ENCODE measurements around the gene ACBD4. TPM values are rescaled to one million over a fixed set of nuclear protein-coding genes. Genes with fewer than 3 reads are reported as not detected.

The ACBD4 gene
- total and polyA plus RNA-seq, 4 donors, result 3.2 to 14.2 (median 11.1) TPM

- Histone ChIP-seq H3K27me3 (ENCODE audit: control insufficient read depth, insufficient read depth, low read length) (no peaks in the 10 kb centered on the region), H3K4me3 (ENCODE audit: low read depth, low read length) (no peak overlapping the region), H3K36me3 (ENCODE audit: control insufficient read depth, insufficient read depth, low read length) (peaks cover 69% of the 10 kb centered on the region), H3K9me3 (ENCODE audit: control insufficient read depth, insufficient read depth, low read length) (no peaks in the 10 kb centered on the region), H3K4me1 (ENCODE audit: control insufficient read depth, insufficient read depth, low read length) (peaks cover 61% of the 10 kb centered on the region), H3K27ac (ENCODE audit: low read depth, low read length) (peak overlapping the region; percentile 65)
- 39% methylated on average over 6 of the region's 6 CpGs for WGBS (ENCODE audit: insufficient coverage)
- peak in 5 of 6 donors; percentile 80 to 94 (median 85) for DNase-seq (ENCODE audit: low read depth in 4 of 6, low spot score in 6 of 6)
Observed at GRCh38 chr17:45092911-45093430, 42.5 kb upstream of the ACBD4 start.

GRCh38 chr17:45093444-45094110 lies 41.9 kb upstream of the ACBD4 start:
- H3K36me3 ChIP-seq (ENCODE audit: control insufficient read depth, insufficient read depth, low read length), result peaks cover 69% of the 10 kb centered on the region
- 44% methylated on average over 12 of the region's 13 CpGs for WGBS (ENCODE audit: insufficient coverage)
- H3K9me3 ChIP-seq (ENCODE audit: control insufficient read depth, insufficient read depth, low read length), result no peaks in the 10 kb centered on the region
- H3K27me3 ChIP-seq (ENCODE audit: control insufficient read depth, insufficient read depth, low read length), result no peaks in the 10 kb centered on the region
- peak in 2 of 6 donors; percentile 13 to 40 for DNase-seq (ENCODE audit: low read depth in 4 of 6, low spot score in 6 of 6)
- peaks cover 61% of the 10 kb centered on the region for H3K4me1 ChIP-seq (ENCODE audit: control insufficient read depth, insufficient read depth, low read length)
- H3K4me3 ChIP-seq (ENCODE audit: low read depth, low read length), result no peak overlapping the region
- peak overlapping the region; percentile 65 for H3K27ac ChIP-seq (ENCODE audit: low read depth, low read length)

- DNase-seq (ENCODE audit: low read depth in 4 of 6, low spot score in 6 of 6), result no peak
- Histone ChIP-seq H3K4me3 (ENCODE audit: low read depth, low read length) (no peak overlapping the region), H3K4me1 (ENCODE audit: control insufficient read depth, insufficient read depth, low read length) (peaks cover 58% of the 10 kb centered on the region), H3K9me3 (ENCODE audit: control insufficient read depth, insufficient read depth, low read length) (no peaks in the 10 kb centered on the region), H3K27ac (ENCODE audit: low read depth, low read length) (no peak overlapping the region), H3K27me3 (ENCODE audit: control insufficient read depth, insufficient read depth, low read length) (no peaks in the 10 kb centered on the region), H3K36me3 (ENCODE audit: control insufficient read depth, insufficient read depth, low read length) (peaks cover 73% of the 10 kb centered on the region)
- WGBS (ENCODE audit: insufficient coverage), result 89% methylated on average over 3 of the region's 3 CpGs
Observed at GRCh38 chr17:45096141-45096540, 39.3 kb upstream of the ACBD4 start.

GRCh38 chr17:45096926-45097325 lies 38.6 kb upstream of the ACBD4 start:
- Histone ChIP-seq H3K27me3 (ENCODE audit: control insufficient read depth, insufficient read depth, low read length) (no peaks in the 10 kb centered on the region), H3K36me3 (ENCODE audit: control insufficient read depth, insufficient read depth, low read length) (peaks cover 78% of the 10 kb centered on the region), H3K9me3 (ENCODE audit: control insufficient read depth, insufficient read depth, low read length) (no peaks in the 10 kb centered on the region), H3K27ac (ENCODE audit: low read depth, low read length) (no peak overlapping the region), H3K4me1 (ENCODE audit: control insufficient read depth, insufficient read depth, low read length) (peaks cover 53% of the 10 kb centered on the region), H3K4me3 (ENCODE audit: low read depth, low read length) (no peak overlapping the region)
- DNase-seq (ENCODE audit: low read depth in 4 of 6, low spot score in 6 of 6), result no peak
- 93% methylated on average over 7 of the region's 11 CpGs for WGBS (ENCODE audit: insufficient coverage)

GRCh38 chr17:45098081-45098868 lies 37.2 kb upstream of the ACBD4 start:
- H3K4me1 ChIP-seq (ENCODE audit: control insufficient read depth, insufficient read depth, low read length), result peaks cover 40% of the 10 kb centered on the region

GRCh38 chr17:45098869-45099616 lies 36.4 kb upstream of the ACBD4 start:
- peak overlapping the region; percentile 57 for H3K27ac ChIP-seq (ENCODE audit: low read depth, low read length)
- no peaks in the 10 kb centered on the region for H3K27me3 ChIP-seq (ENCODE audit: control insufficient read depth, insufficient read depth, low read length)
- no peak overlapping the region for H3K4me3 ChIP-seq (ENCODE audit: low read depth, low read length)
- H3K4me1 ChIP-seq (ENCODE audit: control insufficient read depth, insufficient read depth, low read length), result peaks cover 32% of the 10 kb centered on the region
- H3K9me3 ChIP-seq (ENCODE audit: control insufficient read depth, insufficient read depth, low read length), result no peaks in the 10 kb centered on the region
- DNase-seq (ENCODE audit: low read depth in 4 of 6, low spot score in 6 of 6), result peak in 4 of 6 donors; percentile 74 to 92 (median 82)
- 38% methylated on average over 9 of the region's 9 CpGs for WGBS (ENCODE audit: insufficient coverage)
- peaks cover 89% of the 10 kb centered on the region for H3K36me3 ChIP-seq (ENCODE audit: control insufficient read depth, insufficient read depth, low read length)

More at GRCh38 chr17:45098081-45098868, 37.2 kb upstream of the ACBD4 start:
- H3K27me3 ChIP-seq (ENCODE audit: control insufficient read depth, insufficient read depth, low read length), result no peaks in the 10 kb centered on the region
- peaks cover 88% of the 10 kb centered on the region for H3K36me3 ChIP-seq (ENCODE audit: control insufficient read depth, insufficient read depth, low read length)
- H3K27ac ChIP-seq (ENCODE audit: low read depth, low read length), result peak overlapping the region; percentile 57
- H3K4me3 ChIP-seq (ENCODE audit: low read depth, low read length), result no peak overlapping the region
- no peak for DNase-seq (ENCODE audit: low read depth in 4 of 6, low spot score in 6 of 6)
- H3K9me3 ChIP-seq (ENCODE audit: control insufficient read depth, insufficient read depth, low read length), result no peaks in the 10 kb centered on the region
- WGBS (ENCODE audit: insufficient coverage), result 78% methylated on average over 11 of the region's 13 CpGs

GRCh38 chr17:45101546-45101882 lies 34.0 kb upstream of the ACBD4 start:
- Histone ChIP-seq H3K9me3 (ENCODE audit: control insufficient read depth, insufficient read depth, low read length) (no peaks in the 10 kb centered on the region), H3K27me3 (ENCODE audit: control insufficient read depth, insufficient read depth, low read length) (no peaks in the 10 kb centered on the region), H3K27ac (ENCODE audit: low read depth, low read length) (no peak overlapping the region), H3K36me3 (ENCODE audit: control insufficient read depth, insufficient read depth, low read length) (peaks cover 90% of the 10 kb centered on the region), H3K4me1 (ENCODE audit: control insufficient read depth, insufficient read depth, low read length) (peaks cover 30% of the 10 kb centered on the region), H3K4me3 (ENCODE audit: low read depth, low read length) (no peak overlapping the region)
- DNase-seq (ENCODE audit: low read depth in 4 of 6, low spot score in 6 of 6), result no peak
- 83% methylated on average over 3 of the region's 9 CpGs for WGBS (ENCODE audit: insufficient coverage)

GRCh38 chr17:45101883-45102811 lies 33.3 kb upstream of the ACBD4 start:
- Histone ChIP-seq H3K4me3 (ENCODE audit: low read depth, low read length) (no peak overlapping the region), H3K4me1 (ENCODE audit: control insufficient read depth, insufficient read depth, low read length) (peaks cover 30% of the 10 kb centered on the region), H3K36me3 (ENCODE audit: control insufficient read depth, insufficient read depth, low read length) (peaks cover 90% of the 10 kb centered on the region), H3K27me3 (ENCODE audit: control insufficient read depth, insufficient read depth, low read length) (no peaks in the 10 kb centered on the region), H3K27ac (ENCODE audit: low read depth, low read length) (peak overlapping the region; percentile 37), H3K9me3 (ENCODE audit: control insufficient read depth, insufficient read depth, low read length) (no peaks in the 10 kb centered on the region)
- DNase-seq (ENCODE audit: low read depth in 4 of 6, low spot score in 6 of 6), result no peak
- whole genome bisulfite sequencing (ENCODE audit: insufficient coverage), result 89% methylated on average over 12 of the region's 12 CpGs

GRCh38 chr17:45102856-45103255 lies 32.6 kb upstream of the ACBD4 start:
- 93% methylated on average over 8 of the region's 9 CpGs for WGBS (ENCODE audit: insufficient coverage)
- Histone ChIP-seq H3K4me3 (ENCODE audit: low read depth, low read length) (no peak overlapping the region), H3K4me1 (ENCODE audit: control insufficient read depth, insufficient read depth, low read length) (peaks cover 24% of the 10 kb centered on the region), H3K36me3 (ENCODE audit: control insufficient read depth, insufficient read depth, low read length) (peaks cover 90% of the 10 kb centered on the region), H3K27me3 (ENCODE audit: control insufficient read depth, insufficient read depth, low read length) (no peaks in the 10 kb centered on the region), H3K27ac (ENCODE audit: low read depth, low read length) (peak overlapping the region; percentile 37), H3K9me3 (ENCODE audit: control insufficient read depth, insufficient read depth, low read length) (no peaks in the 10 kb centered on the region)
- no peak for DNase-seq (ENCODE audit: low read depth in 4 of 6, low spot score in 6 of 6)
